HFFc6 (cell line): Measurements from ENCODE around the gene DEF6. TPM values are rescaled to one million over a fixed set of nuclear protein-coding genes. Genes with fewer than 3 reads are reported as not detected.

ENCODE experiments used
- DNase-seq: peaks from one replicate; pipeline ENCODE4 v3.0.0-alpha.2; 2018
- H3K27ac Mint-ChIP-seq: 2 replicates; pipeline ENCODE4 v1.8.0; 2020; ENCODE audit warnings: mild to moderate bottlenecking, mixed read lengths
- H3K27me3 Mint-ChIP-seq: 2 replicates; pipeline ENCODE4 v1.8.0; 2021; ENCODE audit warnings: mild to moderate bottlenecking, moderate library complexity, mixed read lengths; ENCODE audit not compliant: insufficient read depth
- H3K36me3 Mint-ChIP-seq: 2 replicates; pipeline ENCODE4 v1.8.0; 2021; ENCODE audit warnings: low read depth, mixed read lengths
- H3K4me1 Mint-ChIP-seq: 2 replicates; pipeline ENCODE4 v1.8.0; 2020; ENCODE audit warnings: low read depth, mixed read lengths
- H3K4me3 Mint-ChIP-seq: 2 replicates; pipeline ENCODE4 v1.8.0; 2020; ENCODE audit warnings: mild to moderate bottlenecking, moderate library complexity, mixed read lengths
- H3K9me3 Mint-ChIP-seq: 2 replicates; pipeline ENCODE4 v1.8.0; 2020; ENCODE audit warnings: mild to moderate bottlenecking, mixed read lengths
- CTCF ChIP-seq: fragments of 200-600 bp; sonication (generic); IDR thresholded peaks from 2 replicates; pipeline ENCODE4 v1.5.0; 2021; ENCODE audit warnings: antibody characterized with exemption, mild to moderate bottlenecking
- total RNA-seq, 6 experiments: library from RNA; stranded (reverse); fragmentation: NEBNext Ultra II Directional; extraction: Animal tissue kit (Norgen Biotek cat#: 25700); gene quantifications; 2 replicates in 1 of 6; 3 replicates in 5 of 6; pipeline ENCODE4 v1.2.3, GENCODE V29; 2021

The DEF6 gene
- total RNA-seq, 6 experiments from 2014 or later = 2.8 to 4.8 (median 3.6) TPM

GRCh38 chr6:35258336-35258735 is 39.3 kb upstream of the DEF6 start:
- H3K9me3 Mint-ChIP-seq = no peaks in the 10 kb centered on the region
- H3K27me3 Mint-ChIP-seq = no peaks in the 10 kb centered on the region
- peak overlapping the region; percentile 97 for H3K27ac Mint-ChIP-seq
- H3K36me3 Mint-ChIP-seq = 0 out of 2 replicates have a peak, but pooled peaks cover 4% of the 10 kb centered on the region
- H3K4me1 Mint-ChIP-seq = peaks cover 22% of the 10 kb centered on the region
- peak overlapping the region; percentile 93 for H3K4me3 Mint-ChIP-seq
- TF ChIP-seq CTCF = no peak
- DNase-seq = no peak

GRCh38 chr6:35258858-35259193 is 38.8 kb upstream of the DEF6 start:
- peak; percentile 35 for TF ChIP-seq CTCF
- Mint-ChIP-seq H3K9me3 (no peaks in the 10 kb centered on the region), H3K36me3 (0 out of 2 replicates have a peak, but pooled peaks cover 4% of the 10 kb centered on the region), H3K4me3 (peak overlapping the region; percentile 93), H3K27me3 (no peaks in the 10 kb centered on the region), H3K27ac (peak overlapping the region; percentile 97), H3K4me1 (peaks cover 22% of the 10 kb centered on the region)
- peak; percentile 32 for DNase-seq

- Mint-ChIP-seq H3K4me3 (peak within 1 kb of the TSS; percentile 93), H3K27ac (peak within 1 kb of the TSS; percentile 97), H3K9me3 (no peaks in the 10 kb centered on the region), H3K27me3 (no peaks in the 10 kb centered on the region), H3K36me3 (0 out of 2 replicates have a peak, but pooled peaks cover 4% of the 10 kb centered on the region), H3K4me1 (peaks cover 22% of the 10 kb centered on the region)
- peak; percentile 94 for DNase-seq
- no peak for TF ChIP-seq CTCF
Observed at GRCh38 chr6:35259194-35259947, 38.2 kb upstream of the DEF6 start, which contains the start of gene ZNF76. ZNF76 (plus strand) TSS chr6:35259735; CDS start chr6:35281152, 21,417 bp downstream.

GRCh38 chr6:35259948-35260590 is 37.5 kb upstream of the DEF6 start:
- peak overlapping the region; percentile 94 for H3K27ac Mint-ChIP-seq
- H3K36me3 Mint-ChIP-seq = 0 out of 2 replicates have a peak, but pooled peaks cover 4% of the 10 kb centered on the region
- peaks cover 22% of the 10 kb centered on the region for H3K4me1 Mint-ChIP-seq
- TF ChIP-seq CTCF = no peak
- no peaks in the 10 kb centered on the region for H3K9me3 Mint-ChIP-seq
- no peaks in the 10 kb centered on the region for H3K27me3 Mint-ChIP-seq
- H3K4me3 Mint-ChIP-seq = peak overlapping the region; percentile 93
- peak; percentile 4 for DNase-seq

GRCh38 chr6:35260591-35261570 is 36.7 kb upstream of the DEF6 start:
- no peak for TF ChIP-seq CTCF
- Mint-ChIP-seq H3K4me1 (peaks cover 22% of the 10 kb centered on the region), H3K9me3 (no peaks in the 10 kb centered on the region), H3K4me3 (peak overlapping the region; percentile 93), H3K27me3 (no peaks in the 10 kb centered on the region), H3K27ac (peak overlapping the region; percentile 94), H3K36me3 (0 out of 2 replicates have a peak, but pooled peaks cover 4% of the 10 kb centered on the region)
- DNase-seq = no peak
